Kidney tubule cell (primary cell): Measurements from ENCODE around the gene ISG20L2.

Experiments used
- DNase-seq: peaks from one replicate; pipeline ENCODE4 v3.0.0-alpha.2; 2018; ENCODE audit warnings: low spot score

The ISG20L2 gene

DNA sequence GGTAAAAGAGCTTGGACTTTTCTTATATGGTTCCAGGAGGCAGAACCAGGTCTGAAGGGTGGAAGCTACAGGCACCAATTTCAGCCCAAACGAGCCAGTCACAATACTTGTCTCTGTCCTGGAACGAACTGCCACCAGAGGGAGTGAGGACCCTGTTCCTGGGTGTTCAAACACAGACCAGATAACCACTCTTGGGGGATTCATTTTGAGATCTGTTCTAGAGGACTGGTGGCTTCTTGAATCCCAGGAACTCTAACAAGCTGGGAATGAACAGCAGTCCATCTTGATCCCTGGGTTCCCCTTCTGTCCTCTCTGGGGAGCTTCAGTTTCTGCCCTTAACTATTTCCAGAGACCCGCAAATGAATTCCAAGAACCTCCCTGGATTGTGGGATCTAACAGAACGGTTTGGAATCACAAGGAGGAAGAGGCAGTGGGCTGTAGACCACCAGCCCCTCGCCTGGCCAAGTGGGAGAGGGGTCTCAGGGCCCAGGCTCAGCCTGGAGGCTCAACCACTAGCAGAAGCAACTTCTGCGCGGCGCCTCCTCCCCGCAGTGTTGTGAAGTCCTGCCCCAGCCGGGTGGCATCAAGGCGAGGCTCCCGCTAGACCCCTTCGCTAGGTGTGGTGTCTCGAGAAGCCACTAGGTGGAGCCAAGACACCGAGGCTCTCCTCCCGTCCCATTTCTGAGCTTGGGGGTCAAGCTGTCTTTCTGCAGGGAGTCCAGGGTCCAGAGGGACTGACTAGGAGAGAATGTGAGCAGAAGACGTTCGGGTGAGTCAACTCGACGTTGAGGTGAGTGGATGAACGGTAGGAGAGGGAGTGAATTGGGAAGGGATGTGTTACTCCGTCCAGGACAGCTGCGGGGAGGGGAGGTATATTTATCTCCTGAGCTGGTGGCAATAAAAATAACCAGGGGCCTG lies 39.3 kb downstream of the ISG20L2 start:
- DNase-seq = peak; percentile 91

DNA sequence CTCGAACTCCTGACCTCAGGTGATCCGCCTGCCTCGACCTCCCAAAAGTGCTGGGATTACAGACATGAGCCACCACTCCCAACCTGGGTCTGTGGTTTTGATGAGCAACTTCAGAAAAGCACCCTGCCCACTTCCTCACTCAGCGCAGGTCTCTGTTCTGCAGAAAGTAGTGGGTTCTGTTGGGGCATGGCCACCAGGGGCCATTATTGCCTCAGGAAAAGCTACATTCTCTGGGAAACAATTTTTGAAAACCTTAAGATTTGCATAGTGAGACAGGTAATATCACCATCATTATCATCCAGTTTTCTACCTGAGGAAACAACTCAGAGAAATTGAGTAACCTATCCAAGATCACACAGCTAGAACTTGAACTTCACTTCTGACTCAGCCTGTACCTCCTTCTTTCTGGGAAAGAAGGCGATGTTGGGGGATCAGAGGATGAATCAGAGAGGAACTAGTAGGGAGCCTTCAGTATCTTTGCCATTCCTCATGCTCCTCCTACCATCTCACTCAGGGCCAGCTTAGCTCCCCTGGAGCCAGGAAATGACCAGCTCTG lies 44.3 kb downstream of the ISG20L2 start:
- peak; percentile 83 for DNase-seq

DNA sequence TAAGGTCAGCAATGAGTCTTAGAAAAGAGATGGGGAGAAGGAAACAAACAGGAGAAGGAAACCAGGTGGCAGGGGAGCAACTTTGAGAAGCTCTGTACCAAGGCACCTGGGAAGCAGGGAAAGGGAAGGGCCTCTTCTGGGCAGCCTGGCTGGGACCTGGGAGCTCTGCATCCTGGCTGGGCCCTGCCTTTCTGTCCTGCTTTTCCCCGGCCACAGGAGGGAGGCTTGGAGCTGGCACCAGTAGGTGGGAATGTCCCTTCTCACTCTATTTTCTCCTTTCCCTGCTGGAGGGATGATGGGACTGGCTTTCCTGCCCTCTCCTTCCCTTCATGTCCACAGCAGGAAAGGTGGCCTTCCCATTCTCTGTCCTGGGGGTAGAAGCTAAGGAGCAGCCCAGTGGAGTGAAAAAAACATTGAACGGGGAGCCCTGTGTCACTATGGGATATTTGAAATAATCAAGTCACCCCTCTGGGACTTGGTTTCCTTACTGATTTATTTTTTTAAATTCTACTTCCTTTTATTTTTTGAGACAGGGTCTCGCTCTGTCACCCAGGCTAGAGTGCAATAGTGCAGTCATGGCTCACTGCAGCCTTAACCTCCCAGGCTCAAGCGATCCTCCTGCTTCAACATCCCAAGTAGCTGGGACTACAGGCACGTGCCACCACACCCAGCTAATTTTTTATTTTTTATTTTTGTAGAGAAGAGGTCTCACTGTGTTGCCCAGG lies 46.2 kb downstream of the ISG20L2 start:
- no peak for DNase-seq

DNA sequence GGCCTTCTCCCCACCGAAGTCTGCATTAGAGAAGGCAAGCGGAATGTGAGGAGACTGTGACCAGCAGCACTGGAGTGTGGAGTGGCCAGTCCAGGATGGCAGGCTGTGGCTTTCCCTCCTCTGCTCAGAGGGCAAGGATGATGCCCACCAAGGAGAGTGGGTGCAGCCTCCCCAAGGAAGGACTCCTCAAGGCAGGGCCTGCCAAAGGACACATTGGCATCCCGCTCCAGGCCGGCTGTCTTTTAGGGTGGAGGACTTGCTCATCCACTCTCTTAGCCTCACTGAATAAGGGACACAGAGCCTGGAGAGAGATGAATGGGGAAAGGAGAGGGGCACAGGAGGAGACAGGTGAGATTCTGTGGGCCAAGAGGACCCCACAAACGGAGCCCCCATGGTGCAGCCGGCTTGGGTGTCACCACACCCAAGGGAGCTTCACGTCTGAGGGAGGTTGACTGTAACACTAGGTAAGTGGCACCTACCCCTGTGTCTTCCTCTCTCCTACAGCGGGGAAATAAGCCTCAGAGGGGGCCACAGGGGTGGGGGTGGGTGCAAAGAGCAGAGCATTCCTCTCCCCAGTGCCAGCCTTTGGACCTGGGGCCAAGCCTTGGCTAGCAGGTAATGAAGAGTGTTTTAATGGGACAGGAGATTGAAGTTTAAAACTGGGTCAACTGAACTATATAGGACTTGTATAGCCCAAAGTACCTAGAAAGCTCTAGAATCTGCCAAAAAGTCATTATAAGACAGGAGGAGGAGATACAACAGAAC lies 47.2 kb downstream of the ISG20L2 start:
- DNase-seq = no peak

DNA sequence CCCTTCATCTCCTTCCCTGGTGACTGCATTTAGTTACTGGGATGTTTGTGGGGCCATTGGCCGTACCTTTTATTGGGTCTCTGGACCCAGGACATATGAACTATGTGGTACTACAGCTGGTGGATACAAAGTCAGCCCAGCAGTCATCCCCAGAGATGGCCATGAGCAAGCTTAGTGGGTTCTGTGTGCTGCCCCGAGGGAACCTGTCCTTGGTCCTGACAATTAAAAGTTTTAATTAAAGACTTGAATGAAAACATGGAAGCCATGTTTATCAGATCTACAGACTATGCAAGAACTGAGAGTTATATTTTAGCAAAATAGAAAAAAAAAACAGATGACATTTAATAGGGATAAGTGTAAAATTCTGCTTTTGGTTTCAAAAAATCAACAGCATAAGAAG lies 48.5 kb downstream of the ISG20L2 start:
- DNase-seq = no peak

DNA sequence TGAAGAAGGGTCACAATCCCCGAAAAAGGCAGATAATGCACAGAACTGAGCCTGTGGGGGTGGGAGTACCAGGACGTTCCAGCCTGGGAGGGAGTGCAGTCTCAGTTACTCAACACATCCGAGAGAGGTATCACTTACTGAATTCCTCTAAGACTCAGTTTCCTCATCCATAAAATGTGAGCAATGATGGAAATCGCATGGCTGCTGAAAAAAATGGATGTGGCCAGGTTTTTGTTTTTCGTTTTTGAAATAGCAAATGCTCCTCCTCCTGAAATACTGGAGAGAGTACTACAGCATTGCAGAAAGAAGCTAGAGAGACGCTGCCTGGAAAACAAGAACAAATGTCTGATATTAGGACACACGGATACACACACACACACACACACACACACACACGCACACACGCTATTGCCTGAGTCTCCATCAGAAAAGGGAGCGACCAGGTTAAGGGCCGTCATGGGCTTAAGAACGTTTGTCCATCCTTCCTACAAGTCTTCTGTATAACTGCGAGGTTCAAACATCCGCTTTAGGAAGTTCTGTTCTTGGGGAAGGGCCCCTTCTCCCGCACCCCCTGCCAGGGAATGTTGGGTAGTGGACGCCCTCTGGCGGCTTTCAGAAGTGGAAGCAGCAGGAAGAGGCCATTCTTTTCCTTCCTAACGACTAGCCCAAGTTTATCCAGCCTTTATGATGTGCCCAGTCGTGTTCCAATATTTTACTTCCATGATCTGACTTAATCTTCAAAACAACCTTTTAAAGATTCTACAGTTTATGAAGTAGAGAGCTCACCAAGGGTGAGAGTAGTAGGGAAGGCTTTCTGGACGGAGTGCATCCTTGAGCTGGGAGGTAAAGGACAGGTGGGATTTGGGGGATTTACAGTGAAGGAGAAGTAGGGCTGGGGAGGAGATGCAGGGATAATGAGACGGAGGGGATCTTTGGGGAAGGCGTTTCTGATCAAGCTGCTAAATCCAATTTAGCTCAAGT lies 50.7 kb downstream of the ISG20L2 start:
- DNase-seq = peak; percentile 74

DNA sequence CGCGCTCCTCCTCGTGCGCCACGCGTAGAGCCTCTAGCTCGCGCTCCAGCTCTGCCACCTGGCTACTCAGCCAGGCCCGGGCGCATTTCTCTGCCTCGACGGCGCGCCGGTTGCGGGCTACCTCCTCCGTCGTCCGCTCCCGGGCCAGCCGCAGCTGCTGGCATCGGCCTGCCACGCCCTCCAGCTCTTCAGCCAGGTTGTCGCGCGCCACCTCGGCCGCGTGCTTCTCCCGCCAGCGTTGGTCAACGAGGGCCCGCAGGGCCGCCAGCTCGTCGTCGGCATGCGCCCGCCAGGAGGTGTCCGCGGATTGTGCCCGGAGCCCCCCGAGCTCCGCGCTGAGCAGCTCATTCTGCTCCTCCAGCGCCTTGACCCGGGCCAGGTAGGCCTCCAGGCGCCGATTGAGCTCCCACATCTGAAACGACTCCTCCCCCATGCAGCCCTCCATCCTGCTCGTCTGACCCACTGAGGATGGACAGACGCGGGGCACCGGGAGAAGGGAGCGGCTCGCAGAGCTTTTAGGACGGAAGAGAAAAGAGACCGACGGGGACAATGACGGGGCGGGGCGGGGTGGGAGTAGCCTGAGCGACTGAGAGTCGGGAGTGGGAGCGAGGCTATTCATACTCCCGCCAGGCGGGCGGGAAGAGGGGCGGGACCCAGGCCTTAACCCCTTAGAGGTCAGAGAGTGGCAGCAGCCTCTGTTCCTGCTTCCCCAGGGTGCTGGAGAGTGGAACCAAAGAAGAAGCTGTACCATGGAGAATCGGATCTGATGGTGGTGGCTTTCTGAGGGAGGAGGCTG lies 51.5 kb downstream of the ISG20L2 start, which contains the start of gene NES:
TSS of gene NES (minus strand) at position 588 of the 796 bp plus-strand sequence. CDS start at position 445, 143 bp downstream.
- no peak for DNase-seq

DNA sequence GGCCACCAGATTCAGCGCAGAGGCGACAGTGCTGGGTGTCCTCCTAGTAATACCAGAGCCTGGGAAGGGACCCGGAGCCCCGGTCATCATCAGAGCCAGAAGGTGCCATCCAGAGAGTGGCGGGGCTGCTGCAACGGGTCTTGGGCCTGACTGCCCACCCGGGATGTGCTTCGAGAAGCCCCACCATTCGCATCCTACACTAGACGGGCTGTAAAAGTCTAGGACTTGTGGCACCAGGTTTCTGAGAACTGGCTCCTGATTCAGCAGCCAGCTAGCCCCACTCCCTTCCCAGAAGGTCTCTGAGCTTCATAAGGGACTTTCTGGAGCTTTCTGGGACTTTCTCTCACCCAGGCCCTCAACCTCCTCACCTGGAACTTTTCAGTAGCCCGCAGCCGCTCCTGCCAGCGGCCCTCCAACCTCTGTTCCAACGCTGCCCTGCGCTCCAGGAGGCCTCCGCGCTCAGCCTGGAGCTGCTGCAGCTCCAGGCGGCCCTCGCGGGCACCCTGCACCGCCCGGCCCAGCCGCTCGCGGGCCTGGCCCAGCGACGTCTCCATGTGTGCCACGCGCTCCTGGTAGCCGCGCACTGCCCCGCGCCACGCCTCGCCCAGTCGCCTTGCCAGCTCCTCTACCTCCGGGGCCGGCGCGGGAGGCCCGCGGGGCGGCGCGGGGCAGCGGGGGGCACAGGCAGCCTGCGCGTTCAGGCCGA lies 52.3 kb downstream of the ISG20L2 start:
- no peak for DNase-seq

DNA sequence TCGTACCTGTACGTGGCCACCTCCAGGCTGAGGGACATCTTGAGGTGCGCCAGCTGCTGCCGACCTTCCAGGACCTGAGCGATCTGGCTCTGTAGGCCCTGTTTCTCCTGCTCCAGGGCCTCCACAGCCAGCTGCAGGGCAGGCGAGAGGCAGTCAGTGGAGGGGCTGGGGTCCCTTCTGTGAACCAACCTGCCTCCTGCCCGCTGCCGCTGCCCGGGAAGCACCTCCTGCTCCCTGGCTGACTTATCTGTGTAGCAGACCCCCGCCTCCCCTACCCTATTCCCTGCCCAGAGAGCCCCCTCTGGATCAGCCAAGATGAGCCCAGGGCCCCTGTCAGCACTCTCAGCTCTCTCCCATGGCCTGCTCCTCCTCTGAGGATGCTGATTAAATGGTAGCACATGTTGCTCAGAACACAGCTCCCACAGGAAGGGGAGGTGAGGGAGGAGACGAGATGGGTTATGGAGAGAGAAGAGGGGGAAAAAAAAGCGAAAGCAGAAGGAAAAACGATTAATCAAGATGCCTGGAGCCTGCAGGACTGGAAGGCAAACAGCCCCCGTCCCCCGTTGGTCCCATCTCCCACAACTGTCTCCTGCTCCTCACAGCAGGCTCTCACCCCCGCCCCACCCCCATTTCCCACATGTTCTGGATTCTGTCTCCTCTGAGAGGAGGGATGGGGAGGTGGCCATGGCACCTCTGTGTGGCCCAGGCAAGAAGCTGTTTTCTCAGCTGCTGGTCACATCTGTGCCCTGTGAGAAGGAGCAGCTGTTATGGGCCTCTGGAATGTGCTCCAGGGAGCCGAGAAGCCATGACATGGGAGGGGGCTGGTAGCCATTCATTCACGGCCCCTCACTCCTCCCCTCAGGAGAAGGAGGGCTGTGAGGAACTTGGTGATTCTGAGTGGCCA lies 53.1 kb downstream of the ISG20L2 start:
- no peak for DNase-seq

DNA sequence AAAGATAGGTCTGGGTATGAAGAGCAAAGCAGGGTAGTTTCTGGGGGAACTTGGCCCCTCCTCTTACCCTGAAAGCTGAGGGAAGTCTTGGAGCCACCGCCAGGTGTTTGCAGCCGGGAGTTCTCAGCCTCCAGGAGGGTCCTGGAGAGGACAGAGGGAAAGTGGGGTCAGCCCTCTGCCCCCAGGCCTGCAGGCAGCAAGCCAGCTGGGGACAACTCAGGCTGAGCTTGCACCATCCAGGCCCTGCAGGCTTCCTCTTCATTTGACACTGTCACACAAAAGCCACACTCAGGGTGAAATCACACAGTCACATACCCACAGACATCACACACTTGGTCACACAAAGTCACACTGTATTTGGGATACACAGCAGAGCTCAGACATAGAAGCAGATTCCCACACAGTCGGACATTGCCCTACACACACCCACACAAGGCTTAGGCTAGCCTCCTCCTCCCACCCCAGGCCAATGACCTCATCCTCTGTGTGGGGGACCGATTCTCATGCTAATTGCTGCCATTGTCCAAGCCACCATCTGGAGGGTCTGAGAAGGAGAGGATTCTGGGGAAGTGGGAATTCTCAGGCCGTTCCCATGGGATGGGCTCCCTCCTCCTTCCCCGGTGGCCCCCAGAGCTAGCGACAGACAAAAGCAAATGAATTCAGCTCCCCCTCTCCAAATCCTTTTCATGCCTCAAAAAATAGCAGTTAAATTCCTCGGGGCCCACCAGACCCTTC lies 55.0 kb downstream of the ISG20L2 start:
- no peak for DNase-seq
